Vagina (tissue), 2 donors: ENCODE results near the gene ACYP2.

ENCODE experiments used
- CTCF ChIP-seq, 3 experiments: fragments of 450-650 bp in 2 of 3; fragments of 200-600 bp in 1 of 3; sonication (generic) in 1 of 3; IDR thresholded peaks; one replicate each; pipeline ENCODE4 v1.5.1; 2017 to 2019; ENCODE audit warnings: antibody characterized with exemption in 3 of 3, mild to moderate bottlenecking in 2 of 3, moderate library complexity in 2 of 3
- POLR2A ChIP-seq, 2 donors: fragments of 450-650 bp; IDR thresholded peaks; one replicate each; pipeline ENCODE4 v1.6.1; 2017; ENCODE audit warnings: antibody characterized with exemption in 2 of 2, mild to moderate bottlenecking in 2 of 2, moderate library complexity in 2 of 2
- POLR2AphosphoS5 ChIP-seq, 2 donors: sonication (generic); formaldehyde crosslinking; IDR thresholded peaks; one replicate each; pipeline ENCODE4 v1.9.0; 2017; ENCODE audit warnings: antibody characterized with exemption in 2 of 2, mild to moderate bottlenecking in 2 of 2, low read depth in 1 of 2; ENCODE audit not compliant: insufficient read depth in 1 of 2

GRCh38 chr2:54081574-54081973 lies 33.8 kb upstream of the ACYP2 start:
- no peak for TF ChIP-seq CTCF (IDR thresholded peaks at IDR 0.05)
- no peak for TF ChIP-seq POLR2AphosphoS5 (IDR thresholded peaks at IDR 0.05; ENCODE audit: insufficient read depth in 1 of 2, low read depth in 1 of 2)
- no peak for TF ChIP-seq POLR2A (IDR thresholded peaks at IDR 0.05)
